Measurements from ENCODE around the gene IPO9. TPM values are rescaled to one million over a fixed set of nuclear protein-coding genes. Genes with fewer than 3 reads are reported as not detected.

The IPO9 gene
- total RNA-seq, 4 donors from 2014 or later, result 2.0 to 13.0 (median 7.9) TPM

- DNase-seq, result no peak
- TF ChIP-seq POLR2A (IDR thresholded peaks at IDR 0.05) (no peak), POLR2AphosphoS5 (IDR thresholded peaks at IDR 0.05) (no peak), CTCF (IDR thresholded peaks at IDR 0.05) (no peak), EP300 (IDR thresholded peaks at IDR 0.05; ENCODE audit: low read depth) (no peak)
- no peak overlapping the region for H3K27ac ChIP-seq
- H3K36me3 ChIP-seq, result peaks cover 0 to 31% (median 10%) of the 10 kb centered on the region in 4 donors
- no peaks in the 10 kb centered on the region for H3K9me3 ChIP-seq
- no peaks in the 10 kb centered on the region for H3K27me3 ChIP-seq
- 97 to 100% methylated on average over 2 of the region's 2 CpGs for WGBS, 2 donors (ENCODE audit: low coverage in 1 of 2)
- peaks cover 0 to 12% (median 3%) of the 10 kb centered on the region in 4 donors for H3K4me1 ChIP-seq
- intact Hi-C loops (cut with DNase I; ENCODE audit: low total_unique reads) (no loop called here), in situ Hi-C loops (cut with MboI; ENCODE audit: low pct_ligation_motif_present in 1 of 4, low pct_unique_long_range_greater_than_20kb in 1 of 4, low sequenced_read_pairs in 3 of 4) (loop anchor here (5.0 to 25.0 kb wide), 6 partner anchors 70 to 230 kb away; no protein-coding TSS in a partner anchor)
- H3K4me3 ChIP-seq, result no peak overlapping the region
Observed at GRCh38 chr1:201785291-201785690, 43.7 kb upstream of the IPO9 start.

- Histone ChIP-seq H3K36me3 (peaks cover 0 to 25% (median 11%) of the 10 kb centered on the region in 4 donors), H3K9me3 (no peaks in the 10 kb centered on the region), H3K27ac (peak overlapping the region in 2 of 4 donors; percentile 19 to 26), H3K27me3 (no peaks in the 10 kb centered on the region), H3K4me3 (no peak overlapping the region), H3K4me1 (peaks cover 3 to 21% (median 11%) of the 10 kb centered on the region in 4 donors)
- intact Hi-C loops (cut with DNase I; ENCODE audit: low total_unique reads) (no loop called here), in situ Hi-C loops (cut with MboI; ENCODE audit: low pct_ligation_motif_present in 1 of 4, low pct_unique_long_range_greater_than_20kb in 1 of 4, low sequenced_read_pairs in 3 of 4) (loop anchor here (5.0 to 25.0 kb wide), 6 partner anchors 72 to 232 kb away; no protein-coding TSS in a partner anchor)
- 67% methylated on average over 5 of the region's 5 CpGs; no CpG with 5 or more reads in 1 of the 2 donors for WGBS, 2 donors (ENCODE audit: low coverage in 1 of 2)
- TF ChIP-seq CTCF (IDR thresholded peaks at IDR 0.05) (no peak), POLR2AphosphoS5 (IDR thresholded peaks at IDR 0.05) (no peak), POLR2A (IDR thresholded peaks at IDR 0.05) (no peak), EP300 (IDR thresholded peaks at IDR 0.05; ENCODE audit: low read depth) (no peak)
- no peak for DNase-seq
Observed at GRCh38 chr1:201786824-201787223, 42.1 kb upstream of the IPO9 start.

GRCh38 chr1:201788296-201788695, 40.7 kb upstream of the IPO9 start:
- Histone ChIP-seq H3K27ac (no peak overlapping the region), H3K36me3 (peaks cover 0 to 12% (median 4%) of the 10 kb centered on the region in 4 donors), H3K9me3 (no peaks in the 10 kb centered on the region), H3K4me1 (peaks cover 13 to 33% (median 22%) of the 10 kb centered on the region in 4 donors), H3K4me3 (no peak overlapping the region), H3K27me3 (no peaks in the 10 kb centered on the region)
- 94 to 100% methylated on average over 4 to 18 of the region's 18 CpGs for WGBS, 2 donors (ENCODE audit: low coverage in 1 of 2)
- DNase-seq, result no peak
- in situ Hi-C loops (cut with MboI; ENCODE audit: low pct_ligation_motif_present in 1 of 4, low pct_unique_long_range_greater_than_20kb in 1 of 4, low sequenced_read_pairs in 3 of 4), result loop anchor here (5.0 to 25.0 kb wide), 6 partner anchors 73 to 233 kb away; no protein-coding TSS in a partner anchor
- intact Hi-C loops (cut with DNase I; ENCODE audit: low total_unique reads), result no loop called here
- no peak for TF ChIP-seq POLR2A (IDR thresholded peaks at IDR 0.05)
- TF ChIP-seq POLR2AphosphoS5 (IDR thresholded peaks at IDR 0.05), result no peak
- no peak for TF ChIP-seq EP300 (IDR thresholded peaks at IDR 0.05; ENCODE audit: low read depth)
- TF ChIP-seq CTCF (IDR thresholded peaks at IDR 0.05), result no peak

GRCh38 chr1:201789245-201789644, 39.7 kb upstream of the IPO9 start:
- H3K36me3 ChIP-seq, result peaks cover 0 to 12% (median 2%) of the 10 kb centered on the region in 4 donors
- 95 to 100% methylated on average over 2 to 5 of the region's 5 CpGs for WGBS, 2 donors (ENCODE audit: low coverage in 1 of 2)

More at GRCh38 chr1:201789245-201789644, 39.7 kb upstream of the IPO9 start:
- intact Hi-C loops (cut with DNase I; ENCODE audit: low total_unique reads), result no loop called here
- H3K4me3 ChIP-seq, result no peak overlapping the region
- H3K27me3 ChIP-seq, result no peaks in the 10 kb centered on the region
- peaks cover 13 to 33% (median 22%) of the 10 kb centered on the region in 4 donors for H3K4me1 ChIP-seq
- no peak for DNase-seq
- no peak for TF ChIP-seq EP300 (IDR thresholded peaks at IDR 0.05; ENCODE audit: low read depth)
- TF ChIP-seq POLR2AphosphoS5 (IDR thresholded peaks at IDR 0.05), result no peak
- TF ChIP-seq POLR2A (IDR thresholded peaks at IDR 0.05), result no peak
- no peak for TF ChIP-seq CTCF (IDR thresholded peaks at IDR 0.05)
- H3K9me3 ChIP-seq, result no peaks in the 10 kb centered on the region
- in situ Hi-C loops (cut with MboI; ENCODE audit: low pct_ligation_motif_present in 1 of 4, low pct_unique_long_range_greater_than_20kb in 1 of 4, low sequenced_read_pairs in 3 of 4), result loop anchor here (5.0 to 25.0 kb wide), 6 partner anchors 74 to 234 kb away; no protein-coding TSS in a partner anchor
- peak overlapping the region; percentile 13 to 81 (median 64) for H3K27ac ChIP-seq
